K562 (cell line): ENCODE results near the gene CARD11. TPM values are rescaled to one million over a fixed set of nuclear protein-coding genes. Genes with fewer than 3 reads are reported as not detected.

Experiments used
- MTA3 ChIP-seq: fragments of 450-650 bp; formaldehyde crosslinking; IDR thresholded peaks from 2 replicates; pipeline ENCODE4 v1.6.1; 2017; ENCODE audit warnings: mild to moderate bottlenecking, borderline replicate concordance
- PTBP1 ChIP-seq: fragments of 200-400 bp; formaldehyde crosslinking; IDR thresholded peaks from 2 replicates; pipeline ENCODE4 v1.6.1; 2017; ENCODE audit warnings: low read depth, low read length
- RCOR1 ChIP-seq, 2 experiments: IDR thresholded peaks; 2 replicates each; pipeline ENCODE4 v1.6.1; 2012; ENCODE audit warnings: low read depth in 2 of 2, low read length in 2 of 2, borderline replicate concordance in 1 of 2, improper control_type of control experiment in 1 of 2
- SMARCA4 ChIP-seq: fragments of 450-650 bp; IDR thresholded peaks from 2 replicates; pipeline ENCODE4 v1.6.1; 2016
- SMARCB1 ChIP-seq: IDR thresholded peaks from 2 replicates; pipeline ENCODE4 v1.6.1; 2011; ENCODE audit warnings: improper control_type of control experiment, low read depth; ENCODE audit not compliant: insufficient read length
- SRF ChIP-seq, 2 experiments: fragments of 250-450, 450-650 bp in 1 of 2; sonication (Bioruptor Pico) in 1 of 2; sonication (generic) in 1 of 2; formaldehyde crosslinking; IDR thresholded peaks; 2 replicates each; pipeline versions ENCODE4 v1.5.0 to v1.5.1; 2020 to 2022; ENCODE audit warnings: mild to moderate bottlenecking in 1 of 2, missing genetic modification reagents in 1 of 2
- VEZF1 ChIP-seq: fragments of 200-800 bp; sonication (Bioruptor generic); IDR thresholded peaks from 2 replicates; pipeline ENCODE4 v1.6.1; 2017; ENCODE audit warnings: missing genetic modification characterization, missing compliant biosample characterization
- XRCC5 ChIP-seq: fragments of 200-400 bp; formaldehyde crosslinking; IDR thresholded peaks from 2 replicates; pipeline ENCODE4 v1.6.1; 2017; ENCODE audit warnings: low read depth, mild to moderate bottlenecking, low read length
- ZNF407 ChIP-seq: fragments of 450-650 bp; IDR thresholded peaks from 2 replicates; pipeline ENCODE4 v1.6.1; 2016; ENCODE audit warnings: low read depth
- polyA plus RNA-seq, 8 experiments: library from polyadenylated mRNA; depleted of rRNA in 4 of 8; stranded (reverse) in 5 of 8; unstranded in 3 of 8; fragments of >200 nt; fragmentation: Nextera tagmentation in 2 of 8; fragmentation: Illumina TruSeq in 1 of 8; extraction: Ambion mirVana in 2 of 8; extraction: Trizol in 1 of 8; gene quantifications; 2 replicates each; pipeline versions ENCODE4 v1.2.1 to v1.2.3, GENCODE V29; 2011 to 2014; ENCODE audit warnings: inconsistent platforms in 1 of 8, missing spikeins in 1 of 8
- total RNA-seq, 7 experiments: library from RNA; depleted of rRNA in 6 of 7; stranded (reverse); fragments of >200 nt in 6 of 7; fragmentation: Illumina TruSeq in 2 of 7; extraction: Trizol in 2 of 7; gene quantifications; 2 replicates each; pipeline versions ENCODE4 v1.2.1 to v1.2.3, GENCODE V29; 2011 to 2021; ENCODE audit warnings: low replicate concordance in 1 of 7

CARD11 gene
- total and polyA plus RNA-seq, 9 of the 15 experiments (the other 6 are each of a cell fraction or from before 2014, with no cell fraction given) = 0.07 to 12.8 (median 5.7) TPM

- no peak for TF ChIP-seq SMARCB1
- TF ChIP-seq VEZF1 (CRISPR knock-in tag) = no peak
- no peak for TF ChIP-seq MTA3
- TF ChIP-seq SMARCA4 = no peak
- TF ChIP-seq XRCC5 = no peak
- no peak for TF ChIP-seq ZNF407
- TF ChIP-seq RCOR1 (IDR thresholded peaks at IDR 0.05; ENCODE audit: borderline replicate concordance in 1 of 2, low read depth in 2 of 2, low read length in 2 of 2) = 0 out of 4 replicates have a peak, but pooled peaks of 1 of the 2 experiments have one; percentile 16
- peak; percentile 56; the same call in 1 of the 2 replicates for TF ChIP-seq PTBP1
- no peak for TF ChIP-seq SRF (CRISPR knock-in tag; IDR thresholded peaks at IDR 0.05)
Observed at GRCh38 chr7:2971914-2972834, 71.5 kb downstream of the CARD11 start (continued).
